ENCODE results near the gene RHBDL1. TPM values are rescaled to one million over a fixed set of nuclear protein-coding genes. Genes with fewer than 3 reads are reported as not detected.

Gene RHBDL1
- total RNA-seq, 2 experiments from 2014 or later: 0.79 to 0.89 TPM

DNA sequence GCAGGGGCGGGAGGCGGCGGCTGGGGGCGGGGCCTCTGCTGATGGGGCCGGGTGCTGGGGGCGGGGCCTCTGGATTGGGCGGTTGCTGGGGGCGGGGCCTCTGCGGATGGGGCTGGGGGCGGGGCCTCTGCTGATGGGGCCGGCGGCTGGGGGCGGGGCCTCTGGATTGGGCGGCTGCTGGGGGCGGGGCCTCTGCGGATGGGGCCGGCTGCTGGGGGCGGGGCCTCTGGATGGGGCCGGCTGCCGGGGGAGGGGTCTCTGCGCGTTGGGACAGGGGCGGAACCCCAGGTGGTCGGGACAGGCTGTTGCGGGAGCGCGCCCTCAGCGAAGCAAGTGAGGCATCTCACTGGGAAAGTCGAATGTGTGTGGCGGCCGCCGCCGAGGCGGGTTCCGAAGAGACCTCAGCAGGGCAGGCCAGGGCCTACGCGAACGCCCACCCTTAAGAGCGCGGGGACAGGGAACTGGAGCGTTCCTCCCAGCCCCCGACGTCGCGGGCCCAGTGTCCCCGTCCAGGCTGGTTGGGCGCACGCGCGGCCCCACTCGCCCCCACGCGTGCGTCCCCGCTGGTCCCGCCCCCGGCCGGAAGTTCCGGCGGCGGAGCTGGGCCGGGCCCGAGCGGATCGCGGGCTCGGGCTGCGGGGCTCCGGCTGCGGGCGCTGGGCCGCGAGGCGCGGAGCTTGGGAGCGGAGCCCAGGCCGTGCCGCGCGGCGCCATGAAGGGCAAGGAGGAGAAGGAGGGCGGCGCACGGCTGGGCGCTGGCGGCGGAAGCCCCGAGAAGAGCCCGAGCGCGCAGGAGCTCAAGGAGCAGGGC lies 4.5 kb downstream of the RHBDL1 start, which contains the start of gene STUB1:
TSS of gene STUB1 (plus strand) at position 597 of the 811 bp plus-strand sequence. CDS start at position 713, 116 bp downstream.
- POLR2A ChIA-PET: interaction anchor here (0.6 to 2.7 kb wide), 11 partner anchors 9 to 625 kb away, joined by 3 to 16 read pairs (median 5); partner anchors contain the start of genes METTL26, RHOT2, WDR24 and WDR90
- peak; percentile 88 for DNase-seq
- peaks cover 6% of the 10 kb centered on the region for H3K27me3 Mint-ChIP-seq
- peak within 1 kb of the TSS; percentile 90 for H3K27ac Mint-ChIP-seq
- intact Hi-C loops (cut with micrococcal nuclease): no loop called here
- H3K4me3 Mint-ChIP-seq: peak within 1 kb of the TSS; percentile 83
- TF ChIP-seq, protein P1, sequence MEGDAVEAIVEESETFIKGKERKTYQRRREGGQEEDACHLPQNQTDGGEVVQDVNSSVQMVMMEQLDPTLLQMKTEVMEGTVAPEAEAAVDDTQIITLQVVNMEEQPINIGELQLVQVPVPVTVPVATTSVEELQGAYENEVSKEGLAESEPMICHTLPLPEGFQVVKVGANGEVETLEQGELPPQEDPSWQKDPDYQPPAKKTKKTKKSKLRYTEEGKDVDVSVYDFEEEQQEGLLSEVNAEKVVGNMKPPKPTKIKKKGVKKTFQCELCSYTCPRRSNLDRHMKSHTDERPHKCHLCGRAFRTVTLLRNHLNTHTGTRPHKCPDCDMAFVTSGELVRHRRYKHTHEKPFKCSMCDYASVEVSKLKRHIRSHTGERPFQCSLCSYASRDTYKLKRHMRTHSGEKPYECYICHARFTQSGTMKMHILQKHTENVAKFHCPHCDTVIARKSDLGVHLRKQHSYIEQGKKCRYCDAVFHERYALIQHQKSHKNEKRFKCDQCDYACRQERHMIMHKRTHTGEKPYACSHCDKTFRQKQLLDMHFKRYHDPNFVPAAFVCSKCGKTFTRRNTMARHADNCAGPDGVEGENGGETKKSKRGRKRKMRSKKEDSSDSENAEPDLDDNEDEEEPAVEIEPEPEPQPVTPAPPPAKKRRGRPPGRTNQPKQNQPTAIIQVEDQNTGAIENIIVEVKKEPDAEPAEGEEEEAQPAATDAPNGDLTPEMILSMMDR (IDR thresholded peaks at IDR 0.05): no peak
- peaks cover 20% of the 10 kb centered on the region for H3K36me3 Mint-ChIP-seq (ENCODE audit: low read depth)
- ATAC-seq: peak; percentile 67
- CTCF ChIA-PET: interaction anchor here (1.2 to 1.4 kb wide), 3 partner anchors 12 to 106 kb away, joined by 3 to 9 read pairs (median 3); partner anchors contain the start of gene RHOT2
- H3K9me3 Mint-ChIP-seq: no peaks in the 10 kb centered on the region
- peaks cover 40% of the 10 kb centered on the region for H3K4me1 Mint-ChIP-seq (ENCODE audit: low read depth)

DNA sequence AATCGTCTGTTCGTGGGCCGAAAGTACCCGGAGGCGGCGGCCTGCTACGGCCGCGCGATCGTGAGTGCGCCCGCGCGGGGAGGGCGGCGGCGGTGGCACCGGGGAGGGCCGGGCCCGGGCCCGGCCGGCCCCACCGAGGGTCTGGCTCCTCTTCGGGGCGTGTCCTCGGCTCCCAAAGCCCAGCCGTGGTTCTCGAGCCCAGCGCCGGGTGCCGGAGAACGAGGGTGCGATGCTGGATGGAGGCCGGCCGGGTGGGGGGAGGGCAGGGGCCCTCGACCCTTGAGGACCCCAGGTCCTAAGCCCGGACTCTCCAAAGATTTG lies 5.1 kb downstream of the RHBDL1 start:
- TF ChIP-seq, protein P1 (IDR thresholded peaks at IDR 0.05): no peak
- ChIA-PET POLR2A (interaction anchor here (0.6 to 2.7 kb wide), 9 partner anchors 9 to 625 kb away, joined by 3 to 16 read pairs (median 5); partner anchors contain the start of genes METTL26, RHOT2, WDR24 and WDR90), CTCF (interaction anchor here (1.0 to 1.7 kb wide), 4 partner anchors 13 to 105 kb away, joined by 3 to 6 read pairs (median 4); partner anchors contain the start of gene RHOT2)
- Mint-ChIP-seq H3K9me3 (no peaks in the 10 kb centered on the region), H3K27me3 (peaks cover 3% of the 10 kb centered on the region), H3K4me3 (peak overlapping the region; percentile 83), H3K36me3 (ENCODE audit: low read depth) (peaks cover 20% of the 10 kb centered on the region), H3K27ac (no peak overlapping the region), H3K4me1 (ENCODE audit: low read depth) (peaks cover 40% of the 10 kb centered on the region)
- no peak for DNase-seq
- intact Hi-C loops (cut with micrococcal nuclease): no loop called here
- ATAC-seq: no peak

DNA sequence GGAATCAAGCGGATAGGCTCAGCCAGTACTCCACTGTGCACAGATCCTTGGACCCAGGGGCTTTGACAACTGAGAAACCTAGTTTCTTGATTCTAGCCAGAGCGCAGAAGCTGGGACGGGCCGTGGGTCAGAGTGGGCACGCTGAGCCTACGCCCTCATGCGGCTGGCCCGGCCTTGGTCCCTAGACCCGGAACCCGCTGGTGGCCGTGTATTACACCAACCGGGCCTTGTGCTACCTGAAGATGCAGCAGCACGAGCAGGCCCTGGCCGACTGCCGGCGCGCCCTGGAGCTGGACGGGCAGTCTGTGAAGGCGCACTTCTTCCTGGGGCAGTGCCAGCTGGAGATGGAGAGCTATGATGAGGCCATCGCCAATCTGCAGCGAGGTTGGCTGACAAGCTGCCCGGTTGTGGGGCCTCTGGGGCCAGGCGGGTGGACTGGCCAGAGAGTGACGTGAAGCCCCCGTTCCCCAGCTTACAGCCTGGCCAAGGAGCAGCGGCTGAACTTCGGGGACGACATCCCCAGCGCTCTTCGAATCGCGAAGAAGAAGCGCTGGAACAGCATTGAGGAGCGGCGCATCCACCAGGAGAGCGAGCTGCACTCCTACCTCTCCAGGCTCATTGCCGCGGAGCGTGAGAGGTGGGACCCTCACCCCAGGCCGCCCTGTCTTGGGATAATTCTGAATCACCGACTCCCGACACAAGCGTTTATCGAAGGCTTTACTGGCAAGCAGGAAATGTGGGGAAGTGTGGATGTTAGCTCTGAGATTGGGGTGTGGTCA lies 5.7 kb downstream of the RHBDL1 start:
- Mint-ChIP-seq H3K4me3 (peak overlapping the region; percentile 83), H3K9me3 (no peaks in the 10 kb centered on the region), H3K27me3 (peaks cover 3% of the 10 kb centered on the region), H3K27ac (peak overlapping the region; percentile 34), H3K4me1 (ENCODE audit: low read depth) (peaks cover 45% of the 10 kb centered on the region), H3K36me3 (ENCODE audit: low read depth) (peaks cover 23% of the 10 kb centered on the region)
- DNase-seq (no peak), ATAC-seq (no peak)
- ChIA-PET POLR2A (interaction anchor here (0.6 to 2.7 kb wide), 13 partner anchors 8 to 624 kb away, joined by 3 to 16 read pairs (median 4); partner anchors contain the start of genes METTL26, RHOT2, WDR24 and WDR90), CTCF (interaction anchor here (1.0 to 1.7 kb wide), 5 partner anchors 13 to 105 kb away, joined by 3 to 7 read pairs (median 5); partner anchors contain the start of gene RHOT2)
- TF ChIP-seq, protein P1 (IDR thresholded peaks at IDR 0.05): no peak
- intact Hi-C loops (cut with micrococcal nuclease): no loop called here

DNA sequence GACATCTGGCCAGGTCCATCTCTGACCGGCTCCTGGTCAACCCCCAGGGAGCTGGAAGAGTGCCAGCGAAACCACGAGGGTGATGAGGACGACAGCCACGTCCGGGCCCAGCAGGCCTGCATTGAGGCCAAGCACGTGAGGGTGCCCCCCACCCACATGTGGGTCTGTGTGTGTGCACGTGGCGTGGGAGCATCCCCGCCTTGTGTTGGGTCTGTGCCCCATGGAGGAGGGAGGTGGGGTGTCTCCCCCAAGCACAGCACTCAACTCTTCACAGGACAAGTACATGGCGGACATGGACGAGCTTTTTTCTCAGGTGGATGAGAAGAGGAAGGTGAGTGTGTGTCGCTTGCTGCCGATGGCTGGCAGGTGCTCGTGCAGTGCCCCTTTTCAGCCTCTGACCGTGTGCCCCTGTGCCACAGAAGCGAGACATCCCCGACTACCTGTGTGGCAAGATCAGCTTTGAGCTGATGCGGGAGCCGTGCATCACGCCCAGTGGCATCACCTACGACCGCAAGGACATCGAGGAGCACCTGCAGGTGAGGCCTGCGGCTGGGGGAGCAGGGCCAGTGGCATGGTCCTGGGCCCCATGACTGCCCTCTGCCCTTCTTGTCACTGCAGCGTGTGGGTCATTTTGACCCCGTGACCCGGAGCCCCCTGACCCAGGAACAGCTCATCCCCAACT lies 6.4 kb downstream of the RHBDL1 start:
- Mint-ChIP-seq H3K27me3 (no peaks in the 10 kb centered on the region), H3K36me3 (ENCODE audit: low read depth) (peaks cover 26% of the 10 kb centered on the region), H3K4me3 (peak overlapping the region; percentile 83), H3K27ac (peak overlapping the region; percentile 38), H3K4me1 (ENCODE audit: low read depth) (peaks cover 47% of the 10 kb centered on the region), H3K9me3 (no peaks in the 10 kb centered on the region)
- CTCF ChIA-PET: interaction anchor here (1.0 to 1.7 kb wide), 4 partner anchors 14 to 104 kb away, joined by 3 to 7 read pairs (median 6); partner anchors contain the start of gene RHOT2
- intact Hi-C loops (cut with micrococcal nuclease): no loop called here
- ATAC-seq: no peak
- TF ChIP-seq, protein P1 (IDR thresholded peaks at IDR 0.05): no peak
- DNase-seq: no peak
- POLR2A ChIA-PET: interaction anchor here (0.6 to 2.7 kb wide), 9 partner anchors 8 to 46 kb away, joined by 3 to 11 read pairs (median 4); partner anchors contain the start of genes METTL26, RHOT2 and WDR90

All from activated CD8-positive, alpha-beta T cell treated with anti-CD3 and anti-CD28 coated beads for 36 hours (primary cell).